GM23248 (cell line): ENCODE measurements around the gene SLC7A11. TPM values are rescaled to one million over a fixed set of nuclear protein-coding genes. Genes with fewer than 3 reads are reported as not detected.

Experiments used
- DNase-seq: peaks from one replicate; pipeline ENCODE4 v3.0.0-alpha.2; 2015
- H2AFZ ChIP-seq: fragments of 200-600 bp; sonication (generic); 2 replicates; pipeline ENCODE4 v1.6.1; 2016; ENCODE audit warnings: antibody characterized with exemption
- H3F3A ChIP-seq: fragments of 200-600 bp; sonication (generic); 2 replicates; pipeline ENCODE4 v1.6.1; 2016; ENCODE audit warnings: mild to moderate bottlenecking, antibody characterized with exemption, mixed run types; ENCODE audit not compliant: insufficient read depth
- H3K27ac ChIP-seq: fragments of 200-600 bp; sonication (generic); 2 replicates; pipeline ENCODE4 v1.5.1; 2016; ENCODE audit warnings: mild to moderate bottlenecking
- H3K27me3 ChIP-seq: fragments of 200-600 bp; sonication (generic); replicated peaks from 2 replicates; pipeline ENCODE4 v1.6.1; 2016; ENCODE audit warnings: mild to moderate bottlenecking; ENCODE audit not compliant: insufficient read depth
- H3K36me3 ChIP-seq: fragments of 200-600 bp; sonication (generic); 2 replicates; pipeline ENCODE4 v1.6.1; 2016; ENCODE audit warnings: low read depth, mild to moderate bottlenecking
- H3K4me1 ChIP-seq: fragments of 200-600 bp; sonication (generic); 2 replicates; pipeline ENCODE4 v1.6.1; 2016; ENCODE audit warnings: mild to moderate bottlenecking; ENCODE audit not compliant: insufficient read depth
- H3K4me2 ChIP-seq: fragments of 200-600 bp; sonication (generic); one replicate; pipeline ENCODE4 v1.6.1; 2016; ENCODE audit warnings: mild to moderate bottlenecking; ENCODE audit not compliant: unreplicated experiment
- H3K4me3 ChIP-seq: fragments of 200-600 bp; sonication (generic); 2 replicates; pipeline ENCODE4 v1.5.1; 2016; ENCODE audit warnings: mild to moderate bottlenecking
- H3K79me2 ChIP-seq: fragments of 200-600 bp; sonication (generic); 2 replicates; pipeline ENCODE4 v1.6.1; 2016; ENCODE audit warnings: mild to moderate bottlenecking; ENCODE audit not compliant: insufficient read depth
- H3K9ac ChIP-seq: fragments of 200-600 bp; sonication (generic); 2 replicates; pipeline ENCODE4 v1.6.1; 2016; ENCODE audit warnings: mild to moderate bottlenecking
- H3K9me2 ChIP-seq: fragments of 200-600 bp; sonication (generic); 2 replicates; pipeline ENCODE4 v1.6.1; 2016; ENCODE audit warnings: mixed run types, mild to moderate bottlenecking, moderate library complexity; ENCODE audit not compliant: insufficient read depth
- H3K9me3 ChIP-seq: fragments of 200-600 bp; sonication (generic); one replicate; pipeline ENCODE4 v1.6.1; 2017; ENCODE audit warnings: low read depth
- H4K20me1 ChIP-seq: fragments of 200-600 bp; sonication (generic); 2 replicates; pipeline ENCODE4 v1.6.0; 2016; ENCODE audit not compliant: insufficient read depth
- EZH2 ChIP-seq: fragments of 200-600 bp; sonication (generic); IDR thresholded peaks from 2 replicates; pipeline ENCODE4 v1.6.1; 2018; ENCODE audit warnings: antibody characterized with exemption, mild to moderate bottlenecking; ENCODE audit not compliant: insufficient read depth, poor library complexity, severe bottlenecking
- EZH2phosphoT487 ChIP-seq: fragments of 200-600 bp; sonication (generic); IDR thresholded peaks from 2 replicates; pipeline ENCODE4 v1.6.1; 2018; ENCODE audit warnings: antibody characterized with exemption, moderate library complexity, mild to moderate bottlenecking, low read depth; ENCODE audit not compliant: insufficient read depth
- WGBS, 2 experiments: methylation state at CpG; one replicate each; pipeline ENCODE4 v1.1.6; 2015 to 2017; ENCODE audit warnings: low lambda C conversion rate in 2 of 2, low coverage in 1 of 2; ENCODE audit errors: missing lambda C conversion rate in 2 of 2; 5-methylcytosine and 5-hydroxymethylcytosine counted together
- in situ Hi-C: fragments of 300-500 bp; cut with MboI; formaldehyde crosslinking; loops from 2 replicates; pipeline ENCODE4 v1.15.0; 2020
- polyA plus RNA-seq: library from polyadenylated mRNA; unstranded; fragments of >200 nt; fragmentation: Nextera tagmentation; extraction: Ambion mirVana; gene quantifications from 2 replicates; pipeline ENCODE4 v1.2.1, GENCODE V29; 2016
- total RNA-seq: library from RNA; depleted of rRNA; stranded (reverse); fragments of >200 nt; shearing (Covaris generic); gene quantifications from 2 replicates; pipeline ENCODE4 v1.2.3, GENCODE V29; 2014

Gene SLC7A11
- total and polyA plus RNA-seq, 2 experiments from 2014 or later: 19.6 to 72.3 TPM

- peaks cover 9% of the 10 kb centered on the region for H3F3A ChIP-seq
- in situ Hi-C loops: no loop called here
- H3K4me2 ChIP-seq: no peak overlapping the region
- H3K79me2 ChIP-seq: no peaks in the 10 kb centered on the region
- no peak overlapping the region for H3K27ac ChIP-seq
- H3K4me1 ChIP-seq: peaks cover 9% of the 10 kb centered on the region
- H3K9me2 ChIP-seq: no peaks in the 10 kb centered on the region
- H2AFZ ChIP-seq: no peak overlapping the region
- peaks cover 17% of the 10 kb centered on the region; the same call in 1 of the 2 replicates for H3K36me3 ChIP-seq
- DNase-seq: no peak
- H3K9ac ChIP-seq: no peak overlapping the region
- WGBS, 2 experiments: 83 to 85% methylated on average over 13 of the region's 13 CpGs
- H4K20me1 ChIP-seq: no peaks in the 10 kb centered on the region
- TF ChIP-seq EZH2 (no peak), EZH2phosphoT487 (no peak)
- no peaks in the 10 kb centered on the region for H3K9me3 ChIP-seq
- H3K27me3 ChIP-seq: no peaks in the 10 kb centered on the region
- H3K4me3 ChIP-seq: no peak overlapping the region
Measured at GRCh38 chr4:138185859-138186645, 56.1 kb downstream of the SLC7A11 start.

GRCh38 chr4:138184886-138185285 is 57.3 kb downstream of the SLC7A11 start:
- H3K4me2 ChIP-seq: no peak overlapping the region
- no peak overlapping the region for H3K4me3 ChIP-seq
- H3F3A ChIP-seq: peaks cover 9% of the 10 kb centered on the region
- no peaks in the 10 kb centered on the region for H4K20me1 ChIP-seq
- H3K9me2 ChIP-seq: no peaks in the 10 kb centered on the region
- DNase-seq: no peak
- H3K9me3 ChIP-seq: no peaks in the 10 kb centered on the region
- H3K9ac ChIP-seq: no peak overlapping the region
- TF ChIP-seq EZH2phosphoT487: no peak
- TF ChIP-seq EZH2: no peak
- H3K4me1 ChIP-seq: peaks cover 9% of the 10 kb centered on the region
- WGBS, 2 experiments: 94 to 100% methylated on average over 1 of the region's 1 CpG
- H3K27me3 ChIP-seq: no peaks in the 10 kb centered on the region
- no peak overlapping the region for H2AFZ ChIP-seq
- no peaks in the 10 kb centered on the region for H3K79me2 ChIP-seq
- H3K36me3 ChIP-seq: peaks cover 22% of the 10 kb centered on the region
- in situ Hi-C loops: no loop called here
- no peak overlapping the region for H3K27ac ChIP-seq

- Histone ChIP-seq H3K4me3 (no peak overlapping the region), H3K4me2 (no peak overlapping the region), H3K9ac (no peak overlapping the region), H3K79me2 (no peaks in the 10 kb centered on the region), H4K20me1 (no peaks in the 10 kb centered on the region), H3K27ac (no peak overlapping the region), H3K9me3 (no peaks in the 10 kb centered on the region), H3K4me1 (no peaks in the 10 kb centered on the region), H2AFZ (no peak overlapping the region), H3K36me3 (peaks cover 42% of the 10 kb centered on the region), H3F3A (no peaks in the 10 kb centered on the region), H3K9me2 (no peaks in the 10 kb centered on the region), H3K27me3 (no peaks in the 10 kb centered on the region)
- WGBS, 2 experiments: 59 to 60% methylated on average over 6 of the region's 6 CpGs
- in situ Hi-C loops: no loop called here
- TF ChIP-seq EZH2: no peak
- TF ChIP-seq EZH2phosphoT487: no peak
- DNase-seq: peak; percentile 70
Measured at GRCh38 chr4:138182838-138183426, 59.2 kb downstream of the SLC7A11 start.

- peaks cover 57% of the 10 kb centered on the region for H3K36me3 ChIP-seq
- in situ Hi-C loops: no loop called here
- WGBS, 2 experiments: 30 to 32% methylated on average over 6 of the region's 6 CpGs
- no peaks in the 10 kb centered on the region for H3K4me1 ChIP-seq
- H4K20me1 ChIP-seq: no peaks in the 10 kb centered on the region
- H3K27ac ChIP-seq: no peak overlapping the region
- H3K79me2 ChIP-seq: no peaks in the 10 kb centered on the region
- H3K27me3 ChIP-seq: no peaks in the 10 kb centered on the region
- no peak for TF ChIP-seq EZH2
- no peak for TF ChIP-seq EZH2phosphoT487
- no peak overlapping the region for H3K9ac ChIP-seq
- no peak for DNase-seq
- no peaks in the 10 kb centered on the region for H3K9me3 ChIP-seq
- no peaks in the 10 kb centered on the region for H3K9me2 ChIP-seq
- no peak overlapping the region for H2AFZ ChIP-seq
- no peak overlapping the region for H3K4me3 ChIP-seq
- H3F3A ChIP-seq: no peaks in the 10 kb centered on the region
- no peak overlapping the region for H3K4me2 ChIP-seq
Measured at GRCh38 chr4:138181287-138181686, 60.9 kb downstream of the SLC7A11 start.
